IPS DF 19.7 (cell line): ENCODE data around the gene ZNF273.
"Not testable (repeated sequence)": the region's sequence is repeated elsewhere in the genome, so short reads cannot be mapped to it uniquely, and the experiment has no call there.

Experiments used
- DNase-seq: peaks from one replicate; pipeline ENCODE4 v3.0.0-alpha.2; 2013; ENCODE audit warnings: low read depth, low spot score

The ZNF273 gene

DNA sequence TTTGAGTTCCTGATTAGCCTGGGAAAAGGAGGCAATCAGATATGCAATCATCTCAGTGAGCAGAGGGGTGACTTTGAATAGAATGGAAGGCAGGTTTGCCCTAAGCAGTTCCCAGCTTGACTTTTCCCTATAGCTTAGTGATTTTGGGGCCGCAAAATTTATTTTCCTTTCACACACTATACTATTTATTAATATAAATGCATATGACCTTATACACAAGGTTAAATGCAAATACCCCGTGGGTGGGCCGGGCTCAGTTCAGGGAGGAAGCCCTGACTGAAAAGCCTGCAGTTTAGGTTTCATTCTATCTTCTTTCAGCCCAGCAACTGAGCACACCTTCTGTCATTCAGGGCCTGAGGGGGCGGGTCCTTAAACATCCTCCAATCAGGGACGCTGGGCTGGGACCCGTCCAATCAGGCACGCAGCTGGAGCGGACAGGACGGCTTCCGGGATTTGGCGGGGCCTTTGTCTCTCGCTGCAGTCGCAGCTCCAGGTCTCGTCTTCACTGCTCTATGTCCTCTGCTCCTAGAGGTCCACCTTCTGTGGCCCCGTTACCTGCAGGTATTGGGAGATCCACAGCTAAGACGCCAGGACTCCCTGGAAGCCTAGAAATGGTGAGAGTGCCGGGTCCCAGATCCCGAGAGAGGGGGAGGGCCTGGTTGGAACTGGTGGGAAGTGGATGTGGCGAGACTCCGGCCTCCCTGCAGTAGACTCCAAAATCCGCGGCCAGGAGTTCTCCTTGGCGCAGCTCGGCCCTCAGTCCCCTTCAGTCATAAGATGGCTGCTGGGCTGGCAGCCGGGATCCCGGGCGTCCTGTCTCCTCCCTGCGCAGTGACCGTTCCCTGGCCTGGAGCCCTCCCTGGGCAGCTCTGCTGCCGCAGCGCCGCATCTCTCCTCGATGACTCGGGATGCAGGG is at the start of gene ZNF273:
TSS of gene ZNF273 (plus strand) at position 468 of the 916 bp plus-strand sequence. CDS start at position 513, 45 bp downstream.
- peak; percentile 83 for DNase-seq

DNA sequence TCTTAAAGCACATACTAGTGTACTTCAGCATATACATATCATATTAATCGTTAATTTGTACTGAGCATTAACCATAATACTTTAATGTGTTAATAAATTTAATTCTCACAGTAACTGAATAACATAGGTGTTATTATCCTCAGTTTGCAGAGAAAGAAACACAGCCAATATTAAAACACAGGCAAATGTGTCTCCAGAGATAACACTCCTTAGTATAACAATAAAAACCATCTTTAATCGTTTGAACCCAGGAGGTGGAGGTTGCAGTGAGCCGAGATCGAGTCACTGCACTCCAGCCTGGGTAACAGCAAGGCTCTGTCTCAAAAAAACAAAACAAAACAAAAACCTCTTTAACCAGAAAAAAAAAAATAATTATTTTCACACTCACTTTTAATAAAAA is 49.4 kb upstream of the ZNF273 start:
- no peak for DNase-seq

DNA sequence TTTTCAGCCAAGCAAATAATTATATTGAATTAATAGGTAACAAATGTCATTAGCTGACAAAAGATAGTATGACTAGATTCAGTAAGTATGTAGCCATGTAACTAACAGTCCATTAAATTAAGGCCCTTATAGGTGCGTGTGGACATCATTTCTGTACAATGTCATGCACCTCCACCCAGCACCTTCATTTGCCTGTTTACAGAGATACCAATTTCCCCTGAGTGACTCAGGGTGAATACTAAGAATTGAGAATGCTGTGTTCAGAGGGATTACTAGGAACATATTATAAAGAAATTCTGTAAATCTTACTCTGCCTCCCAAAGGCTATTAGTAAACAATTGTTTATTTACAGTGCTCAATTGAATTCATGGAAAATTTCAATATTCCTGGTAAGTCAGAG is 48.1 kb upstream of the ZNF273 start:
- no peak for DNase-seq

- no peak for DNase-seq
These were observed 40.1 kb upstream of the ZNF273 start for GRCh38 chr7:64863021-64863420.

DNA sequence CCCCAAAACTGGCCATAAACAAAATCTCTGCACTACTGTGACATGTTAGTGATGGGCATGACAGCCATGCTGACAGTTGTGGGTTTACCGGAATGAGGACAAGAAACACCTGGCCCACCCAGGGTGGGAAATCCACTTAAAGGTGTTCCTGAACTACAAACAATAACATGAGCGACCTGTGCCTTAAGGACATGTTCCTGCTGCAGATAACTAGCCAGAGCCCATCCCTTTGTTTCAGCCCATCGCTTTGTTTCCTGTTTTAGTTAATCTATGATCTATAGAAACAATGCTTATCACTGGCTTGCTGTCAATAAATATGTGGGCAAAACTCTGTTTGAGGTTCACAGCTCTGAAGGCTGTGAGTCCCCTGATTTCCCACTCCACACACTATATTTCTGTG is 39.5 kb upstream of the ZNF273 start:
- not testable (repeated sequence) for DNase-seq

DNA sequence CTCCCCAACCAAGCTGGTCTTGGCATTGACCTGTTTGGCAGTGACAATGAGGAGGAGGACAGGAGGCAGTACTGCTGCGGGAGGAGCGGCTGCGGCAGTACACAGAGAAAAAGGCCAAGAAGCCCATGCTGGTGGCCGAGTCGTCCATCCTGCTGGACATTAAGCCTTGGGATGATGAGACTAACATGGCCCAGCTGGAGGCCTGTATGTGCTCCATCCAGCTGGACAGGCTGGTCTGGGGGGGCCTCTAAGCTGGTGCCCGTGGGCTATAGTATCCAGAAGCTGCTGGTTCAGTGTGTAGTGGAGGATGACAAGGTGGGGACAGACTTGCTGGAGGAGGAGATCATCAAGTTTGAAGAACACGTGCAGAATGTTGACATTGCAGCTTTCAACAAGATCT is 39.1 kb upstream of the ZNF273 start:
- DNase-seq: no peak

DNA sequence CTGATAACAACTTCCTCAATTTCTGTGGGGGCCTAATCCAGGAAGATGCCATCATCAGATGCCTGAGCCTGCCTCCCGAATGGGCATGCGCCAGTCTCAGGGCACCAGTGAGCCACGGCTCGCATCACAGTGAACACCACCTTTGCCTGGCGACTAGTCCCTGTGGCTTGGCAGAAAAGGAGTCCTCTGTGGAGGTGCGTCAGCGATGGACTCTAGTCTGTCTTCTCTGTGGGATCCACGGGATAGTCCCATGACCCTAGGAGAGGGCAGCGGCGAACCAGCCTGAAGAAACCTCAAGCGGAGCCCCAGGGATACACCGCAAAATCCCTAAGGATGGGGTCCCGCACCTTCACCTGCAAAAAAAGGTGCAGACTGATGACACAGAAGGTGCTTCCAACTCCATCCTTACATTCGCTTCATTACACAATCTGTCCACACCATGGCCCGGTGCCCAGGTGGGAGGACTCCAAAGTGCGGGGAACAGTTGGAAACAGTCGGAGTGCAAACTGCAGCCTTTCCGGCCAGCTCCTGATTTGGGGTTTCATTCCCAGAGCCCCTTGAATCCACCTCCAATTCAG is 35.1 kb upstream of the ZNF273 start:
- no peak for DNase-seq

DNA sequence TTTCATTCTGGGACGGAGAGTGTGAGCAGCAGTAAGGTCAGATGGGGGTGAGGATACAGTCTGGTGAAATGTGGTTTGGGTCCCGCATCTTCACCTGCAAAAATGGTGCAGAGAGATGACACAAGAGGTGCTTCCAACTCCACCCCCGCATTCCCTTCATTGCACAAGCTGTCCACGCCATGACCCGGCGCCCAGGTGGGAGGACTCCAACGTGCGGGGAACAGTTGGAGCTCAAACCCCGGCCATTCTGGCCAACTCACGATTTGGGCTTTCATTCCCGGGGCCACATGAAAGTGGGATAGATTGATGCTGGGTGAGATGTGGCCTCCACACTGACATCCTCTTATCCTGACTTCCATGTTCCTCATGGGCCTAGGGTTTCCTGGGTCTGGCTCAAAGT is 34.6 kb upstream of the ZNF273 start:
- DNase-seq: no peak

- no peak for DNase-seq
These were observed 33.9 kb upstream of the ZNF273 start for GRCh38 chr7:64869121-64869725.

- DNase-seq: no peak
These were observed 33.0 kb upstream of the ZNF273 start for GRCh38 chr7:64869912-64870562.

- DNase-seq: no peak
These were observed 32.4 kb upstream of the ZNF273 start for GRCh38 chr7:64870656-64871055.

GRCh38 chr7:64871761-64872160 is 31.3 kb upstream of the ZNF273 start:
- no peak for DNase-seq

DNA sequence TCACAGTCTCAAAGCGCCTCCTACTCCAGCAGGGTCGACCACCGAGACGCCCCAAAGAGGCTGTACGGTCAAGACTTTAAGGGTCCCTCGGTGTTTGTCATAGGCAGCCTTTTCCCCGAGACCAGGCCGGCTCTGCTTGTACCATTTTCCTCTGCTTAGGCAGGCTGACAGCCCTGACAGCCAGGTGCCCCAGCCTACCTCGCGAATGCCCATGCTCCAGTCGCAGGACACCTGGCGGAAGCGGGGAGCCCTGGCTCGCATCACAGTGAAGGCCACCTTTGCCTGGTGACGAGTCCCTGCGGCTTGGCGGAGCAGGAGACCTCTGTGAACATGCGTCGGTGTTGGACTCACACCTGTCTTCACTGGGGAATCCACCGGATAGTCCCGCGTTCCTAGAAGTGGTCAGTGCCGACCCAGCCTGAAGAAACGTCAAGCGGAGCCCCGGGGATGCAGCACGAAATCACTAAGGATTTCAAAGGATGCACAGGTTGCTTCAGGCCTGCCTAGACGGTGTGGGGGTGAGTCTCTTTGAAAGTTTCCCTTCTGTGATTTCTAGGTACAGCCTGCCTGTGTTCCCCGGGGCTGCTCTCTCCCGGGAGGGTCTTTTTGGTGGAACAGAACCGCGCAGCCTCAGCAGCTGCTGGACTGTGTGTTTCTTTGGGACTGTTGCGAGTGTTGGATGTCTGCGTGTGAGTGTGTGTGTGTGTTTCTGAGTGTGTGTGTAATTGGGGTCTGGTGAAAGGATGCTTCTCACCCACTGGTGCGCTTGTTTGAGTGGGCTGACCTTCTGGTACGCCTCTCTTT is 30.5 kb upstream of the ZNF273 start:
- no peak for DNase-seq

- DNase-seq: no peak
These were observed 29.9 kb upstream of the ZNF273 start for GRCh38 chr7:64873155-64873500.

DNA sequence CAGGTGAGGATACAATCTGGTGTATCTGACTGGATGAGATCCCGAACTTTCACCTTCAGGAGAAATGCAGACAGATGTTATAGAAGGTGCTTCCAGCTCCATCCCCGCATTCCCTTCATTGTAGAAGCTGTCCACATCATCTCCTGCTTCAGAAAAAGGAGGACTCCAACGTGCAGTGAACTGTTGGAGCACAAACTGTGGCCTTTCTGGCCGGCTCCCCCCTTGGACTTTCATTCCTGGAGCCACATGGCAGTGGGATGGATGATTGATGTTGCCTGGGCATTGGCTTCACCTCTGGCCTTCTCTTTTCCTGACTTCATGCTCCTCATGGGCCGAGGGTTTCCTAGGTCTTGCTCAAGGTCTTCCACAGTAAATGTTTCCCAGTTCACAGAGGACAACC is 29.6 kb upstream of the ZNF273 start:
- DNase-seq: no peak

- DNase-seq: no peak
These were observed 29.0 kb upstream of the ZNF273 start for GRCh38 chr7:64874114-64874513.

DNA sequence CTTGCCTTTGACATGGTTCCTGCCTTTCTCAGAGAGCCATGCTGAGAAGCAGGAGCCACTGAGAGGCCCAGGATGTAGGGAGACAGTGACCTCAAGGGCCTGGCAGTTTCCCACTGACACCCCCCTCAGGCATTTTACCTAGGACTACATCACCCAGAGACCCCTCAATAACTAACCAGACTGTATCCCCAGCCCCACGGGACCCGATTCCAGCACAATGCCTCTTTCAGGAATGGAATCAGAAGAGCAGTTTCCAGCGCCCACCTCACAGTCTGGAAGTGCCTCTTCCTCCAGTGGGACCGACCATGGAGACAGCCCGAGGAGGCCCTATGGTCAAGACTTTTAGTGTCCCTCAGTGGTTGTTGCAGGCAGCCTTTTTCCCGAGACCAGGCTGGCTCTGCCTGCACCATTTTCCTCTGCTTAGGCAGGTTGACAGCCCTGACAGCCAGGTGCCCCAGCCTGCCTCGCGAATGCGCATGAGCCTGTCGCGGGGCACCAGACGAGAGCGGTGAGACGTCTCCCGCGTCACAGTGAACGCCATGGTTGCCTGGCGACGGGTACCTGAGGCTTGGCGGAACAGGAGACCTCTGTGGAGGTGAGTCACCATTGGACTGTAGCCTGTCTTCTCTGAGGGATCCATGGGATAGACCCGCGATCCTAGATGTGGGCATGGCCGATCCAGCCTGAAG is 28.4 kb upstream of the ZNF273 start:
- DNase-seq: no peak

DNA sequence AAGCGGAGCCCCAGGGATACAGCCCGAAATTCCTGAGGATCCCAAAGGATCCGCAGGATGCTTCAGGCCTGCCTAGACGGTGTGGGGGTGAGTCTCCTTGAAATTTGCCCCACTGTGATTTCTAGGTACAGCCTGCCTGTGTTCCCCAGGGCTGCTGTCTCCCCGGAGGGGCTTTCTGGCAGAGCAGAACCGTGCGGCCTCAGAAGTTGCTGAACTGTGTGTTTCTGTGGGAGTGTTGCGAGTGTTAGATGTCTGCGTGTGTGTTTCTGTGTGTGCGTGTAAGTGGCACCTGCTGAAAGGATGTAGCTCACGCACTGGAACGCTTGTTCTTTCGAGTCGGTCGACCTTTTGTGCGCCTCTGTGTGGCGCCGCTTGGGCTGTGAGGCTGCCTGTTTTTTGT is 27.8 kb upstream of the ZNF273 start:
- DNase-seq: no peak

DNA sequence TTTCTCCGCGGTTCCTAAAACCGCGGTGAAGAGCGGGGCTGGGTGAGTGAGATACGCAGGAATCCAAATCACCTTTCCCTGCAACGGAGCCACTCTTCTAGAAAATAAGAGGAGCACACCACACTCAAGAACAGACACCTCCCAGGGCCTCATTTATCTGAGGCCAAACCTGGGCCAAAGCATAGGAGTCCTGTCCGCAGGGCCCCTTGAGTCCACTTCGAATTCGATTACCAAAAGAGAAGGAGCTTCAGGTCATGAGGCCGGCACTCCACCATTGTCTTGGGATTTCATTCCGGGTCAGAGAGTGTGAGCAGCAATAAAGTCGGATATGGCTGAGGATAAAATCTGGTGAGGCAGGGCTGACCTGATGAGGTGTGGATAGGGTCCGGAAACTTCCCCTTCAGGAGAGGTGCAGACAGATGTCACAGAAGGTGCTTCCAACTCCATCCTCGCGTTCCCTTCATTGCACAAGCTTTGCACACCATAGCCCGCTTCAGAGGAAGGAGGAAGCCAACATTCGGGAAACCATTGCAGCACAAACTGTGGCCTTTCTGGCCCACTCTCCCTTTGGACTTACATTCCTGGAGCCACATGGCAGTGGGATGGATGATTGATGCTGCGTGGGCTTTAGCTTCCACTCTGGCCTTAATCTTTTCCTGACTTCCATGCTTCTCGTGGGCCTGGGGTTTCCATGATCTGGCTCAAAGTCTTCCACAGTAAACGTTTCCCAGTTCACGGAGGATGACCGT is 27.2 kb upstream of the ZNF273 start:
- no peak for DNase-seq
